WI38 (cell line): Measurements from ENCODE around the gene FRMD4B.
"Not testable (repeated sequence)": the region's sequence is repeated elsewhere in the genome, so short reads cannot be mapped to it uniquely, and the experiment has no call there.

Experiments used
- H3K4me3 ChIP-seq: 2 replicates; pipeline ENCODE4 v1.5.1; 2011; ENCODE audit warnings: low read depth, mild to moderate bottlenecking, control low read depth, low read length
- CTCF ChIP-seq: IDR thresholded peaks from 2 replicates; pipeline ENCODE4 v1.5.1; 2012; ENCODE audit warnings: low read depth, mild to moderate bottlenecking, control low read depth, low read length

Gene FRMD4B

GRCh38 chr3:69235882-69236281, 150.0 kb downstream of the FRMD4B start:
- no peak overlapping the region for H3K4me3 ChIP-seq
- TF ChIP-seq CTCF, result no peak

GRCh38 chr3:69235227-69235626, 150.7 kb downstream of the FRMD4B start:
- H3K4me3 ChIP-seq, result not testable (repeated sequence)

- H3K4me3 ChIP-seq, result no peak overlapping the region
- no peak for TF ChIP-seq CTCF
Observed at GRCh38 chr3:69232482-69232881, 153.4 kb downstream of the FRMD4B start.

- H3K4me3 ChIP-seq, result no peak overlapping the region
- no peak for TF ChIP-seq CTCF
Observed at GRCh38 chr3:69231929-69232440, 153.9 kb downstream of the FRMD4B start.

- no peak overlapping the region for H3K4me3 ChIP-seq
- TF ChIP-seq CTCF, result no peak
Observed at GRCh38 chr3:69226071-69226470, 159.8 kb downstream of the FRMD4B start.

GRCh38 chr3:69219101-69219708, 166.7 kb downstream of the FRMD4B start:
- no peak overlapping the region for H3K4me3 ChIP-seq

GRCh38 chr3:69218079-69218478, 167.8 kb downstream of the FRMD4B start:
- no peak overlapping the region for H3K4me3 ChIP-seq
- TF ChIP-seq CTCF, result no peak

More at GRCh38 chr3:69219101-69219708, 166.7 kb downstream of the FRMD4B start:
- no peak for TF ChIP-seq CTCF

GRCh38 chr3:69216981-69217380, 168.9 kb downstream of the FRMD4B start:
- no peak for TF ChIP-seq CTCF
- no peak overlapping the region for H3K4me3 ChIP-seq
